ENCODE measurements around the gene OSBP2.

OSBP2 gene

DNA sequence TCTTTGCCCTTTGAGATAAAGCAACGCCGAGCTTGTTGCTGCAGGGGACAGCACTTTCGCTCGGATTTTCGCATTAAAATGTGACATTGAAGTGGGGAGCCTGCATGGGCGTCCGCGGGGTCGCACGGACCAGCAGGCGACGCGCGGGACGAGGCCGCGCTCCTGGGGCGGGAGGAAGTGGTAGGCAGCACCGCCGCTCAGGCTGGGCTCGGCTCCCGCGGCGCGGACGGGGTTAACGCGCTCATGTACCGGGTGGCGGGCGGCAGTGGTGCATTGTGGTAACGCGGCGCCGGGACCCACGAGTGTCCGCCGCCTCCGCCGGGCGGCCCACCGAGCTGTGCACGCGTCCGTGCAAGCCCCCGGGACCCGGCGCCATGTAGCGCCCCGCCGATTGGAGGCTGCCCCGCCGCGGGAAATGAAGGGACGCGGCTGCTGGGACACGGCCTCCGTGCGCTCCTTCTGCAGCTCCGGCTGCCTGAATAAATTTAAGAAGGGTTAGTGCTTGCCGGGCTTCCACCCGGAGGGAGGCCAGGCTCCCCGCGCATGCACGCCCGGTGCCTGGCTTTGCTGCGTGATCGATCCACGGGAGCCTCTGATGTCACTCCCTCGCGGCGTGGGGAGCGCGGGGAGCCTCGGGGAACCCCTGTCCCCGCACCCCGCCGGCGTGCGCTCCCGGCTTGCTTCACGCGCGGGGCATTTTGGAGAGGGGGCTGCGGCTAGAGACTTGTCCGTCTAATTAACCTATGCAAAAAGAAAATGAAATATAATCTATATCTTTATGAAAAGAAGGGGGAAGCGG lies 127.7 kb downstream of the OSBP2 start:
- no peak overlapping the region for H3K9ac ChIP-seq (ENCODE audit: low read depth, low read length)
- H3K36me3 ChIP-seq (ENCODE audit: insufficient read depth, low read depth, low read length) = no peaks in the 10 kb centered on the region
- peaks cover 54% of the 10 kb centered on the region for H3K27me3 ChIP-seq (ENCODE audit: insufficient read depth, low read length)
- no peaks in the 10 kb centered on the region for H3K9me3 ChIP-seq (ENCODE audit: insufficient read depth, low read depth, low read length)
- peaks cover 2% of the 10 kb centered on the region; the same call in 1 of the 2 replicates for H3K4me1 ChIP-seq (ENCODE audit: insufficient read depth, low read length)
- H3K4me3 ChIP-seq (ENCODE audit: low read length) = peak overlapping the region; percentile 68; the same call in 1 of the 2 replicates
- no peak overlapping the region for H3K27ac ChIP-seq (ENCODE audit: low read length)

DNA sequence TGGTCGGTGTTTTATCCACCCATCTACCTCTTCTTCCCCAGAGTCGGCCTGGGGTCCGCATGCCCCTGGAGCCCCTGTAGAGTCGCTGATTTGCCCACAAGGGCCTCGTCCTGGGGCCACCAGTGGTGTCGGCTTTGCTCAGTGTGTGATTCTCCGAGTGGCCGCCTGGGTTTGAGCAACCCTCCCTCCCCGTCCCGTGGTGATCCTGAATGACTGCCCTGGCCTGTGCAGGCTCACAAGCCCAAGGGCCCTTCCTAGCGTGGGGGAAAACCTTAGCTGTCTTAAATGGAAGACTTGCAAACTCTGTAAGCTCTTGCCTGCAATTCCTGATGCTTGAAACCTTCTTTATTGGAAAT lies 128.3 kb downstream of the OSBP2 start:
- Histone ChIP-seq H3K27ac (ENCODE audit: low read length) (no peak overlapping the region), H3K36me3 (ENCODE audit: insufficient read depth, low read depth, low read length) (no peaks in the 10 kb centered on the region), H3K4me3 (ENCODE audit: low read length) (peak overlapping the region; percentile 68; the same call in 1 of the 2 replicates), H3K27me3 (ENCODE audit: insufficient read depth, low read length) (peaks cover 54% of the 10 kb centered on the region), H3K9me3 (ENCODE audit: insufficient read depth, low read depth, low read length) (no peaks in the 10 kb centered on the region), H3K4me1 (ENCODE audit: insufficient read depth, low read length) (peaks cover 2% of the 10 kb centered on the region; the same call in 1 of the 2 replicates), H3K9ac (ENCODE audit: low read depth, low read length) (no peak overlapping the region)

DNA sequence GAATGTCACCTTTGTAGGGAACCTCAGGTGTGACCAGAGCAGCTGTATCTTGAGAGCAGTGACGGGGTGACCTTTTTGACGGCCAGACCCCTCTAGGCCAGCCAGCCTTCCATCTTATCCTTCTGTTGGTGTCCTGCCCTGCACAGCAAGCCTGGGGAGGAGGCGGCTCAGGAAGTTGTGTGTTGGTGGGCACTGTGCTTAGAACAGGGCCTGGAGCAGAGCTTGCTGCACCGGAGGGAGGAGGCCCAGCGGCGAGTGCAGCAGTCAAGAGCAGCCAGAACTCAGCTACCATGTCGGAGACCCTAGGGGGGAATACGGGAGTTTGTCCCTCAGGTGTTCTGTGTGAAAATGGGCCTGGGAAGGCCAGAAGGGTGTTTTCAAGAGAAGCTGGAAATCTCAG lies 129.4 kb downstream of the OSBP2 start:
- Histone ChIP-seq H3K36me3 (ENCODE audit: insufficient read depth, low read depth, low read length) (no peaks in the 10 kb centered on the region), H3K9ac (ENCODE audit: low read depth, low read length) (no peak overlapping the region), H3K4me3 (ENCODE audit: low read length) (no peak overlapping the region), H3K27ac (ENCODE audit: low read length) (no peak overlapping the region), H3K9me3 (ENCODE audit: insufficient read depth, low read depth, low read length) (no peaks in the 10 kb centered on the region), H3K27me3 (ENCODE audit: insufficient read depth, low read length) (peaks cover 52% of the 10 kb centered on the region), H3K4me1 (ENCODE audit: insufficient read depth, low read length) (peaks cover 2% of the 10 kb centered on the region; the same call in 1 of the 2 replicates)

DNA sequence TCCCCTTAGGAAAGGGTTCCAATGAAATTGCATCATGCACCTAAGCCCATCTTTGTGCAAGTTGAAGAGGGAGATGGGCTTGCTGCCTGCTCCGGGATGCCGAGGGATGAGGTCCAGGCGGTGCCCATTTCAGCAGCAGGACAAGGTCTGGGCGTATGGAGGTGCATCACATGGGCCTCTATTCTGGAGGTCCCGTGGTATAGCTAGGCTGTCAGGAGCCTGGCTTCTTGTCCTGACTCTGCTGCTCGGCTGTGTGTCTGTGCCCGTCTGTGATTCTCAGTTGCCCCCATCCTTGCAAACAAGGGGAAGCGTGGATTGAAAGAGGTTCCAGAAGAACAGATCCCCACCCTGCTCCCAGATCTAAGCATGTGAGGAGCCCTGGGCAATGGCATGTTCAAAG lies 130.0 kb downstream of the OSBP2 start:
- Histone ChIP-seq H3K9ac (ENCODE audit: low read depth, low read length) (no peak overlapping the region), H3K36me3 (ENCODE audit: insufficient read depth, low read depth, low read length) (no peaks in the 10 kb centered on the region), H3K9me3 (ENCODE audit: insufficient read depth, low read depth, low read length) (no peaks in the 10 kb centered on the region), H3K4me1 (ENCODE audit: insufficient read depth, low read length) (peaks cover 2% of the 10 kb centered on the region; the same call in 1 of the 2 replicates), H3K27me3 (ENCODE audit: insufficient read depth, low read length) (peaks cover 46% of the 10 kb centered on the region), H3K4me3 (ENCODE audit: low read length) (no peak overlapping the region), H3K27ac (ENCODE audit: low read length) (no peak overlapping the region)

DNA sequence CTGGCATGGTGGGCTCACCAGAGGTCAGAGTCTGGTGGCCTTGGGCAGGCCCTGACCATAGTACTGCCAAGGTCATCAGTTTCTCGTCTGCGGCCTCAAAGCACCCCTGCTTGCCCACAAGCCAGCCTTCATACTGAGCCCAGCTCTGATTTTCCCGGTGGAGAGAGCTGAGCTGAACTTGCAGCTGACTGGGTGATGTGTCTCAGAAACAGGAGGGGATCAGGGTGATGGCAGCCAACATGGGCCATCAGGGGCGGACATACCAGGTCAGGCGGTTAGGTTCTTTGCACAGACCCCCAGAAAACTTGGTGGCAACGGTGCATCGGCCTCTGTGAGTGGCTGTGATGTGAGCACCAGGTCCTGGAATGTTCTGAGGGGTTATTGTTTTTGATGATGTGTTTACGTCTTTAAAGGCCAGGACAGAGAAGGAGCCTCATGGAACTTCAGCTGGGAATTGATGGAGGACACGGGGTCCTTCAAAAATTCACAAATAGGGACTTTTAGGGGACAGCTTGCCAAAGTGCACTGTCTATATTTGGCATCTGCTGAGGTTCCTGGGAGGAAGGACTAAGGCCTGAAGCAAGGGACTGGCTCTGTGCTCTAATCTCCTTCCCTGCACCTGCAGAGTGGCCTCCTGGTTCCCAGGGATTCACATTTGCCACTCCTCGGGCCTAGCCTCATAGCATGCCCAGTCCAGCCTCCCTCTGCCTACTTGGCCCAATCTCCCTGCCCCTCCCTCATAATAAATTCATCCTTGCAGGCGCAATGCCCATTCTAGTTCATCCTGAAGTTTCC lies 131.2 kb downstream of the OSBP2 start:
- H3K9ac ChIP-seq (ENCODE audit: low read depth, low read length) = no peak overlapping the region
- no peak overlapping the region for H3K4me3 ChIP-seq (ENCODE audit: low read length)
- H3K27ac ChIP-seq (ENCODE audit: low read length) = no peak overlapping the region
- H3K36me3 ChIP-seq (ENCODE audit: insufficient read depth, low read depth, low read length) = no peaks in the 10 kb centered on the region
- H3K4me1 ChIP-seq (ENCODE audit: insufficient read depth, low read length) = peaks cover 10% of the 10 kb centered on the region
- peaks cover 40% of the 10 kb centered on the region for H3K27me3 ChIP-seq (ENCODE audit: insufficient read depth, low read length)
- no peaks in the 10 kb centered on the region for H3K9me3 ChIP-seq (ENCODE audit: insufficient read depth, low read depth, low read length)

DNA sequence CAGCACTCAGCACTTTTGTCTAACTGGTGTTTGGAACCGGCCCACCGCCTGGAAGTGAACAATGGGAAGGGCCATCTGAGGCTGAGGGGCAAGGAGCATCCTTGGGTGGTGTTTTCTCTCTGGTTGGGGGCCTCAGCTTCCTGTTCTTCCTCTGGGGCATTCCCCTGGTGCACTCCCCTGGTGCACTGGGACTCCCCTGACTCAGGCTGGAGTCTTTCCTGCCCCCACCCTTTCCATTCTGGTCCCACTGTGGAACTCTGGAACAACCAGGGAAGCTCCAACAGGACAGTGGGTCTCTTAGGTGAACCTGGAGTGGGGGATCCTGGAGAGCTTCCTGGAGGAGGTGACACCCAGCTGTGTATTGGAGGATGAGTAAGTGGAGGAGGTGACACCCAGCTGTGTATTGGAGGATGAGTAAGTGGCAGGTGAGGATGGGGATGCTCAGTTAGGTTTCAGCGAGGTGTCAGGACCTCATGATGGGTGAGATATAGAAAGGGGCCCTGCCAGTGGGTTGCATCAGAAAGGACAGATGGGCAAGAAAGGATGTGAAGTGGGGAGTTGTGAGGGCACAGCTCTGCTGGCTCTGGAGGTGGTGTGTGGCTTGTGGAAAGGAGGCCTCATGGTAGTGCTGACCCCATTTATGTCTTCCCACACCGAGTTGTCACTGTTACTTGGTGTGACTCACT lies 132.1 kb downstream of the OSBP2 start:
- Histone ChIP-seq H3K27ac (ENCODE audit: low read length) (no peak overlapping the region), H3K4me1 (ENCODE audit: insufficient read depth, low read length) (peaks cover 14% of the 10 kb centered on the region), H3K9ac (ENCODE audit: low read depth, low read length) (no peak overlapping the region), H3K9me3 (ENCODE audit: insufficient read depth, low read depth, low read length) (no peaks in the 10 kb centered on the region), H3K36me3 (ENCODE audit: insufficient read depth, low read depth, low read length) (no peaks in the 10 kb centered on the region), H3K4me3 (ENCODE audit: low read length) (no peak overlapping the region), H3K27me3 (ENCODE audit: insufficient read depth, low read length) (peaks cover 31% of the 10 kb centered on the region)

DNA sequence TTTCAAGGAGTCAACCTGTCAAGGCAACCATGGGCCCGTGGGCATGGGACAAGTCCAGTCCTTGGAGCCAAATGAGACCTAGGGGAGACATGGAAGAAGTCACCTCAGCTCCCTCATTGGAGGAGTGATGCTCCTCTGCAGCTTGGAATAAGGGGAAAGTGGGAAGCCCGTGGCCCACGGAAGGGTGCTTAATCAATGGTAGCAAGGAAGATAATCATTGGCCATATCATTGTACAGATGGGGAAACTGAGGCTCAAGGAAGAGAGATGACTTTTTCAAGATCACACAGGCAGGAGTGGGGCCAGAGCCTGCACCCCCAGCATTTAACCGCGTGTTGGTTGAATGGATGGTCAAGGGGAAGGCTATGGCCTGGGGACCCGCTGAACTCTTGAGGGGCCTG lies 133.0 kb downstream of the OSBP2 start:
- Histone ChIP-seq H3K9me3 (ENCODE audit: insufficient read depth, low read depth, low read length) (no peaks in the 10 kb centered on the region), H3K36me3 (ENCODE audit: insufficient read depth, low read depth, low read length) (no peaks in the 10 kb centered on the region), H3K4me1 (ENCODE audit: insufficient read depth, low read length) (peaks cover 14% of the 10 kb centered on the region), H3K27ac (ENCODE audit: low read length) (no peak overlapping the region), H3K27me3 (ENCODE audit: insufficient read depth, low read length) (peaks cover 23% of the 10 kb centered on the region), H3K4me3 (ENCODE audit: low read length) (no peak overlapping the region), H3K9ac (ENCODE audit: low read depth, low read length) (no peak overlapping the region)

DNA sequence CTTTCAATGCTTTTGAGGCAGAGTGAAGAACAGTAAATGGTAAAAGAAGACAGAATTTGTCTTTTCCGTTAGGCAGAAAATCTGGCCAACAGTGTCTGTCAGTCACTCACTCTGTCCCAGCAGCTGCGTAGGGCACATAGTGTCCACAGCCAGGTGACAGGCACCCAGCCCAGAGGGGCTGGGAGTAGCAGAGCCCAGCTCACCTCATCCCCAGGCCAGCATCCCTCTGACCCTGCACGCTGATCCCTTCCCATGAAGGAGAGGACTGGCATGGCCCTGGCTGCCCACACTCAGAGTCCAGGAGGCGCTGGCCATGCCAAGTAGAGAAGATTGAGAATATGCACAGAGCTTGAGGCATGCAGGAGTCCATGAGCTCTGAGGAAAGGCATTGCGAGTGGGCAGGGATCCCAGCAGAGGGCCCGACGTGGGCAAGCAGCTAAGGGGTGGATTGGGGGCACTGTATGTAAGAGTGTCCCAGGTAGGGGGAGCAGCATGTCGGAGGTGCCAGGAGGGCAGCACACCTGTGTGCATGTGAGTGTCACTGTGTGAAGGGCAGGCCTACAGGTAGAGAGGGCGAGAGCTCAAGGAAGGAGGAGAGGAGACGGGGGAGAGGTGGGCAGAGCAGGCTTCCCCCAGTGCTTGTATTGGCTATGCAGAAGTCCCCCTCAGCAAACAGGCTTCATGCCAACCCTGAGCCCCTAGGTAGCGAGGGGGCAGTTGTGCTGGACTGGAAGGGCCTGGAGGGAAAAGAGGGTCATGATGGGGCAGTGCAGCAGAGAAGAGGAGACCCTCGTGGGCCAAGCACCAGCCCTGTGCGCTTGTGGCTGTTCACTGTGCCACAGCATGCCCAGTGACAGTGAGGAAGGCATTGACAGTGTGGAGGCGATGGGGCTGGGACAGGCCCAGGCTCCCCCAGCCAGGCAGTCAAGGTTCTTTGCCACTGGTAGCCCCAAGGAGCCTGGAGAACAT lies 133.8 kb downstream of the OSBP2 start:
- Histone ChIP-seq H3K9ac (ENCODE audit: low read depth, low read length) (no peak overlapping the region), H3K36me3 (ENCODE audit: insufficient read depth, low read depth, low read length) (no peaks in the 10 kb centered on the region), H3K4me3 (ENCODE audit: low read length) (no peak overlapping the region), H3K9me3 (ENCODE audit: insufficient read depth, low read depth, low read length) (no peaks in the 10 kb centered on the region), H3K4me1 (ENCODE audit: insufficient read depth, low read length) (peaks cover 13% of the 10 kb centered on the region), H3K27ac (ENCODE audit: low read length) (no peak overlapping the region), H3K27me3 (ENCODE audit: insufficient read depth, low read length) (peaks cover 14% of the 10 kb centered on the region)

DNA sequence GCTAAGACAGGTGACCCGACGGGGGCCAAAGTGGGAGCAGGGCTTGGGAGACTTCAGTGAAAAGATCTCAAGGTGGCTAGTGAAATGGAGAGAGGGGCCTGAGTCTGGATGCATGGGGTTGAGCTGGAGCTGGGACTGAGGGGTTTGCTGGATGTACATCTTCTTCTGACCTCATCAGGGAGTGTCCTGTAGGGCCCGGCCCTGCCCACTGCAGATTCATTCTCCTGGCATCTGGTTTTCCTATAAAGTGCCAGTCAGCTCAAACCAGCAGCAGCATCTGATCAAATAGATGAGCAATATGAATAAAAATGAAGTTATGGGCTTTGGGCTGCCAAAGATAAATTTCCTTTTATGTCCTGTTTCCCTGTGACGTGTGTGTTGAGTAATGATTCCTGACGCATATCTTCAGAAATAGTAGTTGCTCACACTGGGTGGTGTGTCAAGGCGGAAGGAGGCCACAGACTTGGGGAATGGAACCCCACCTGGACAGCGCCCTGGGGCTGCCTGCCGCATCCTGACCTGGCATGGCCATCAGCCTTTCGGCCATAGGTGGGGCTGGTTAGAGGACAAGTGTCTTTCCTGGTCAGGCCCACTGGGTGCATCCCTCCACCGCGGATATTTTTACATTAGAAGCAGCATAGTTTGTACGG lies 135.4 kb downstream of the OSBP2 start:
- peaks cover 12% of the 10 kb centered on the region; the same call in 1 of the 2 replicates for H3K4me1 ChIP-seq (ENCODE audit: insufficient read depth, low read length)
- H3K9ac ChIP-seq (ENCODE audit: low read depth, low read length) = no peak overlapping the region
- H3K27ac ChIP-seq (ENCODE audit: low read length) = no peak overlapping the region
- no peaks in the 10 kb centered on the region for H3K27me3 ChIP-seq (ENCODE audit: insufficient read depth, low read length)
- no peaks in the 10 kb centered on the region for H3K9me3 ChIP-seq (ENCODE audit: insufficient read depth, low read depth, low read length)
- no peak overlapping the region for H3K4me3 ChIP-seq (ENCODE audit: low read length)
- no peaks in the 10 kb centered on the region for H3K36me3 ChIP-seq (ENCODE audit: insufficient read depth, low read depth, low read length)

DNA sequence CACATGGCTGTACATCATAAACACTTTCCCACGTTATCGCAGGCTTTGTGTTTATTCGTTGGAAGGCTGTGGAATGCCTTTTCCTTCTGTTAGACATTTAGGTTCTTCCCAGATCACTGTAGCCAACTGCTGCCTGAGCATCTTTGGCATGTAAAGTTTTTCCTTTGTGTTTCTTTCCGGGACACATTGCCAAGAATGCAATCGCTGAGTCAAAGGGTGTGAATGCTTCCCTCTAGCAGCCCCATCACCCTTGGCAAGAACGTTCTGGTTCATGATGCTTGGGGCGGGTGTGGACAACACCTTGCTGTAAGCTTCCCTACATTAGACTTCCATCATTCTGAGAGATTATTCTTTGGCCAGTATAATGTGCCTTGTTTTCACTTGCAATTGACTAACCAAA lies 136.2 kb downstream of the OSBP2 start:
- H3K9me3 ChIP-seq (ENCODE audit: insufficient read depth, low read depth, low read length) = no peaks in the 10 kb centered on the region
- H3K36me3 ChIP-seq (ENCODE audit: insufficient read depth, low read depth, low read length) = no peaks in the 10 kb centered on the region
- H3K9ac ChIP-seq (ENCODE audit: low read depth, low read length) = no peak overlapping the region
- no peak overlapping the region for H3K4me3 ChIP-seq (ENCODE audit: low read length)
- H3K27me3 ChIP-seq (ENCODE audit: insufficient read depth, low read length) = no peaks in the 10 kb centered on the region
- no peak overlapping the region for H3K27ac ChIP-seq (ENCODE audit: low read length)
- H3K4me1 ChIP-seq (ENCODE audit: insufficient read depth, low read length) = peaks cover 12% of the 10 kb centered on the region; the same call in 1 of the 2 replicates
